ENCODE measurements around the gene UQCC3. TPM values are rescaled to one million over a fixed set of nuclear protein-coding genes. Genes with fewer than 3 reads are reported as not detected.
A peak's percentile ranks its signal among the peaks of the same experiment; 100 is the strongest.

UQCC3 gene
- total and polyA plus RNA-seq, 2 donors from 2014 or later: 7.6 to 24.8 TPM

GRCh38 chr11:62666259-62666926 is 5.1 kb upstream of the UQCC3 start:
- H3K4me1 ChIP-seq (ENCODE audit: control insufficient read depth in 2 of 3, insufficient read depth in 2 of 3, low read depth in 1 of 3, low read length in 3 of 3): peaks cover 2 to 16% (median 14%) of the 10 kb centered on the region in 3 donors
- intact Hi-C loops (cut with DNase I): no loop called here
- H3K36me3 ChIP-seq (ENCODE audit: control insufficient read depth in 2 of 3, insufficient read depth in 3 of 3, low read length in 3 of 3): no peaks in the 10 kb centered on the region
- DNase-seq (peak in 2 of 5 donors; percentile 52 to 79), FAIRE-seq (no peak)
- TF ChIP-seq, protein P1, sequence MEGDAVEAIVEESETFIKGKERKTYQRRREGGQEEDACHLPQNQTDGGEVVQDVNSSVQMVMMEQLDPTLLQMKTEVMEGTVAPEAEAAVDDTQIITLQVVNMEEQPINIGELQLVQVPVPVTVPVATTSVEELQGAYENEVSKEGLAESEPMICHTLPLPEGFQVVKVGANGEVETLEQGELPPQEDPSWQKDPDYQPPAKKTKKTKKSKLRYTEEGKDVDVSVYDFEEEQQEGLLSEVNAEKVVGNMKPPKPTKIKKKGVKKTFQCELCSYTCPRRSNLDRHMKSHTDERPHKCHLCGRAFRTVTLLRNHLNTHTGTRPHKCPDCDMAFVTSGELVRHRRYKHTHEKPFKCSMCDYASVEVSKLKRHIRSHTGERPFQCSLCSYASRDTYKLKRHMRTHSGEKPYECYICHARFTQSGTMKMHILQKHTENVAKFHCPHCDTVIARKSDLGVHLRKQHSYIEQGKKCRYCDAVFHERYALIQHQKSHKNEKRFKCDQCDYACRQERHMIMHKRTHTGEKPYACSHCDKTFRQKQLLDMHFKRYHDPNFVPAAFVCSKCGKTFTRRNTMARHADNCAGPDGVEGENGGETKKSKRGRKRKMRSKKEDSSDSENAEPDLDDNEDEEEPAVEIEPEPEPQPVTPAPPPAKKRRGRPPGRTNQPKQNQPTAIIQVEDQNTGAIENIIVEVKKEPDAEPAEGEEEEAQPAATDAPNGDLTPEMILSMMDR (IDR thresholded peaks at IDR 0.05; ENCODE audit: borderline replicate concordance, extremely low read depth, insufficient read depth): no peak
- peak overlapping the region; percentile 73 to 93 (median 90) for H3K9ac ChIP-seq (ENCODE audit: low read length in 3 of 3)
- H3K27me3 ChIP-seq (ENCODE audit: control insufficient read depth, insufficient read depth, low read length): no peaks in the 10 kb centered on the region
- H3K4me3 ChIP-seq (ENCODE audit: low read length in 3 of 3): peak overlapping the region; percentile 87 to 94 (median 93)
- H3K9me3 ChIP-seq (ENCODE audit: control insufficient read depth in 2 of 3, insufficient read depth in 1 of 3, low read length in 3 of 3): no peaks in the 10 kb centered on the region
- H3K27ac ChIP-seq (ENCODE audit: low read depth in 2 of 2, low read length in 2 of 2): peak overlapping the region; percentile 79 to 89

DNA sequence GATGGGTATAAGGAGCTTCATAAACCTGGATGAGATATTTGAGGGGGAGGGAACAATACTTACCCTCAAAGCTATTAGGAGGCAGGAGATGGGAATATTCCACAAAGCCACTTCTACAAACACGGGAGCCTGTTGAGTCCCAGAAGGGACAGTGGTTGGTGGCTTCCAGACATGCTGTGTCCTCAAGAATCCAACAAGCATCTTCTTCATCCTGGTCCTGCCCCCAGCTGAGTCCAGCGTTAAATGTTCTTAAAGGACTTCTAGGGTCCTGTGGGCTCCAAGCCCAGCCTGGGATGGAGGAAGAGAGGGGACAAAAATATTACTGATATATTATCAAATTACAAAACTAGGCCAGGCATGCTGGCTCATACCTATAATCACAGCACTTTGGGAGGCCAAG is 4.0 kb upstream of the UQCC3 start:
- TF ChIP-seq, protein P1 (IDR thresholded peaks at IDR 0.05; ENCODE audit: borderline replicate concordance, extremely low read depth, insufficient read depth): no peak
- H3K9ac ChIP-seq (ENCODE audit: low read length in 3 of 3): no peak overlapping the region
- peaks cover 2 to 16% (median 14%) of the 10 kb centered on the region in 3 donors for H3K4me1 ChIP-seq (ENCODE audit: control insufficient read depth in 2 of 3, insufficient read depth in 2 of 3, low read depth in 1 of 3, low read length in 3 of 3)
- no peaks in the 10 kb centered on the region for H3K9me3 ChIP-seq (ENCODE audit: control insufficient read depth in 2 of 3, insufficient read depth in 1 of 3, low read length in 3 of 3)
- H3K36me3 ChIP-seq (ENCODE audit: control insufficient read depth in 2 of 3, insufficient read depth in 3 of 3, low read length in 3 of 3): no peaks in the 10 kb centered on the region
- FAIRE-seq (no peak), DNase-seq (no peak)
- no peak overlapping the region for H3K27ac ChIP-seq (ENCODE audit: low read depth in 2 of 2, low read length in 2 of 2)
- no peak overlapping the region for H3K4me3 ChIP-seq (ENCODE audit: low read length in 3 of 3)
- no peaks in the 10 kb centered on the region for H3K27me3 ChIP-seq (ENCODE audit: control insufficient read depth, insufficient read depth, low read length)
- intact Hi-C loops (cut with DNase I): no loop called here

- peaks cover 0 to 2% (median 0%) of the 10 kb centered on the region in 3 donors for H3K36me3 ChIP-seq (ENCODE audit: control insufficient read depth in 2 of 3, insufficient read depth in 3 of 3, low read length in 3 of 3)
- no peaks in the 10 kb centered on the region for H3K27me3 ChIP-seq (ENCODE audit: control insufficient read depth, insufficient read depth, low read length)
- H3K9me3 ChIP-seq (ENCODE audit: control insufficient read depth in 2 of 3, insufficient read depth in 1 of 3, low read length in 3 of 3): no peaks in the 10 kb centered on the region
- DNase-seq (no peak), FAIRE-seq (no peak)
- TF ChIP-seq, protein P1 (IDR thresholded peaks at IDR 0.05; ENCODE audit: borderline replicate concordance, extremely low read depth, insufficient read depth): no peak
- intact Hi-C loops (cut with DNase I): no loop called here
- peaks cover 2 to 20% (median 20%) of the 10 kb centered on the region in 3 donors for H3K4me1 ChIP-seq (ENCODE audit: control insufficient read depth in 2 of 3, insufficient read depth in 2 of 3, low read depth in 1 of 3, low read length in 3 of 3)
- H3K9ac ChIP-seq (ENCODE audit: low read length in 3 of 3): no peak overlapping the region
- no peak overlapping the region for H3K27ac ChIP-seq (ENCODE audit: low read depth in 2 of 2, low read length in 2 of 2)
- no peak overlapping the region for H3K4me3 ChIP-seq (ENCODE audit: low read length in 3 of 3)
These were observed 1.9 kb upstream of the UQCC3 start for GRCh38 chr11:62669420-62670161.

All from kidney (tissue), 14 donors.